NCI-H2171 (cell line): Measurements from ENCODE around the gene PTPRJ.
A peak's percentile ranks its signal among the peaks of the same experiment; 100 is the strongest.

Experiments used
- DNase-seq: peaks from one replicate; lab custom pipeline; 2025; lab: John Stamatoyannopoulos, UW

PTPRJ gene

GRCh38 chr11:47997063-47998053 is 17.0 kb downstream of the PTPRJ start:
- DNase-seq: no peak

GRCh38 chr11:47998345-47998732 is 18.0 kb downstream of the PTPRJ start:
- peak; percentile 36 for DNase-seq

- no peak for DNase-seq
Observed at GRCh38 chr11:47998733-47999359, 18.5 kb downstream of the PTPRJ start.

GRCh38 chr11:48000432-48000831 is 20.1 kb downstream of the PTPRJ start:
- no peak for DNase-seq

- DNase-seq: peak; percentile 37
Observed at GRCh38 chr11:48001438-48002021, 21.2 kb downstream of the PTPRJ start.

- peak; percentile 49 for DNase-seq
Observed at GRCh38 chr11:48002561-48002960, 22.2 kb downstream of the PTPRJ start.

- peak; percentile 44 for DNase-seq
Observed at GRCh38 chr11:48003926-48004325, 23.6 kb downstream of the PTPRJ start.

- DNase-seq: no peak
Observed at GRCh38 chr11:48004456-48004855, 24.1 kb downstream of the PTPRJ start.

- no peak for DNase-seq
Observed at GRCh38 chr11:48005136-48005535, 24.8 kb downstream of the PTPRJ start.

GRCh38 chr11:48005831-48006270 is 25.5 kb downstream of the PTPRJ start:
- no peak for DNase-seq

GRCh38 chr11:48006301-48006992 is 26.1 kb downstream of the PTPRJ start:
- DNase-seq: no peak

GRCh38 chr11:48007677-48008076 is 27.3 kb downstream of the PTPRJ start:
- DNase-seq: no peak

- no peak for DNase-seq
Observed at GRCh38 chr11:48008951-48009270, 28.6 kb downstream of the PTPRJ start.

- DNase-seq: no peak
Observed at GRCh38 chr11:48011102-48011797, 30.9 kb downstream of the PTPRJ start.

- no peak for DNase-seq
Observed at GRCh38 chr11:48011798-48012391, 31.5 kb downstream of the PTPRJ start.

GRCh38 chr11:48013269-48013901 is 33.0 kb downstream of the PTPRJ start:
- no peak for DNase-seq

- DNase-seq: no peak
Observed at GRCh38 chr11:48014917-48015316, 34.6 kb downstream of the PTPRJ start.

GRCh38 chr11:48017105-48017830 is 36.9 kb downstream of the PTPRJ start:
- DNase-seq: no peak

- DNase-seq: no peak
Observed at GRCh38 chr11:48017831-48018527, 37.6 kb downstream of the PTPRJ start.
